ENCODE data around the gene RECQL. TPM values are rescaled to one million over a fixed set of nuclear protein-coding genes. Genes with fewer than 3 reads are reported as not detected.

RECQL gene
- total RNA-seq, 1 experiment from 2014 or later, result 40.3 TPM

GRCh38 chr12:21507849-21508248 lies 6.4 kb upstream of the RECQL start:
- ChIA-PET POLR2A (no interaction called here), CTCF (no interaction called here)
- DNase-seq (ENCODE audit: low spot score) (no peak), ATAC-seq (no peak)
- Mint-ChIP-seq H3K4me3 (no peak overlapping the region), H3K4me1 (peaks cover 6% of the 10 kb centered on the region; the same call in 1 of the 2 replicates), H3K27me3 (ENCODE audit: low read depth) (no peaks in the 10 kb centered on the region), H3K27ac (no peak overlapping the region), H3K9me3 (no peaks in the 10 kb centered on the region), H3K36me3 (peaks cover 13% of the 10 kb centered on the region)
- no peak for TF ChIP-seq PREB (CRISPR knock-in tag; IDR thresholded peaks at IDR 0.05; ENCODE audit: borderline replicate concordance)

GRCh38 chr12:21505888-21506287 lies 4.5 kb upstream of the RECQL start:
- no peak for ATAC-seq
- peaks cover 12% of the 10 kb centered on the region for H3K36me3 Mint-ChIP-seq
- no peak overlapping the region for H3K27ac Mint-ChIP-seq
- peaks cover 11% of the 10 kb centered on the region for H3K4me1 Mint-ChIP-seq
- no peaks in the 10 kb centered on the region for H3K9me3 Mint-ChIP-seq
- H3K4me3 Mint-ChIP-seq, result no peak overlapping the region
- CTCF ChIA-PET, result no interaction called here
- TF ChIP-seq ARID4B (CRISPR knock-in tag; IDR thresholded peaks at IDR 0.05; ENCODE audit: borderline replicate concordance) (no peak), ATF2 (CRISPR knock-in tag; IDR thresholded peaks at IDR 0.05; ENCODE audit: borderline replicate concordance, low read depth) (no peak), TCF7 (CRISPR knock-in tag; IDR thresholded peaks at IDR 0.05; ENCODE audit: low read depth) (no peak), AR (CRISPR knock-in tag; IDR thresholded peaks at IDR 0.05) (no peak), ATF6 (CRISPR knock-in tag; IDR thresholded peaks at IDR 0.05) (no peak), SMAD3 (CRISPR knock-in tag; IDR thresholded peaks at IDR 0.05; ENCODE audit: borderline replicate concordance) (no peak), ZNF263 (CRISPR knock-in tag; IDR thresholded peaks at IDR 0.05; ENCODE audit: low read depth) (no peak), ZNF232 (CRISPR knock-in tag; IDR thresholded peaks at IDR 0.05) (no peak), CREB1 (CRISPR knock-in tag; IDR thresholded peaks at IDR 0.05) (no peak), OVOL2 (CRISPR knock-in tag; IDR thresholded peaks at IDR 0.05; ENCODE audit: borderline replicate concordance) (no peak), USF2 (CRISPR knock-in tag; IDR thresholded peaks at IDR 0.05) (no peak), CDX4 (CRISPR knock-in tag; IDR thresholded peaks at IDR 0.05; ENCODE audit: borderline replicate concordance) (no peak)
- POLR2A ChIA-PET, result no interaction called here
- H3K27me3 Mint-ChIP-seq (ENCODE audit: low read depth), result no peaks in the 10 kb centered on the region
- no peak for DNase-seq (ENCODE audit: low spot score)
